WTC11 (cell line): ENCODE data around the gene ACSF2. TPM values are rescaled to one million over a fixed set of nuclear protein-coding genes. Genes with fewer than 3 reads are reported as not detected.

Experiments used
- ATAC-seq: fragments of 200-7000 bp; cut with Tn5 transposase; 2 replicates; pipeline ENCODE4 v1.10.0; 2021; ENCODE audit warnings: mild to moderate bottlenecking, moderate library complexity
- CTCF ChIA-PET: fragments of 300-600 bp; sonication (Branson Sonifier 250); formaldehyde crosslinking; loops from one replicate; lab custom pipeline; 2021; ENCODE audit warnings: antibody characterized with exemption; lab: Charles Lee
- POLR2A ChIA-PET: fragments of 350-600 bp; sonication (Branson Sonifier 250); formaldehyde crosslinking; loops from one replicate; lab custom pipeline; 2021; ENCODE audit warnings: antibody characterized with exemption; lab: Charles Lee
- DNase-seq: peaks from one replicate; pipeline ENCODE4 v3.0.0; 2021; ENCODE audit warnings: low spot score
- H3K27ac Mint-ChIP-seq: 2 replicates; pipeline ENCODE4 v1.8.0; 2021; ENCODE audit warnings: mixed read lengths
- H3K27me3 Mint-ChIP-seq: 2 replicates; pipeline ENCODE4 v1.8.0; 2021; ENCODE audit warnings: low read depth, mild to moderate bottlenecking, moderate library complexity, mixed read lengths
- H3K36me3 Mint-ChIP-seq: 2 replicates; pipeline ENCODE4 v1.8.0; 2021; ENCODE audit warnings: mixed read lengths
- H3K4me1 Mint-ChIP-seq: 2 replicates; pipeline ENCODE4 v1.8.0; 2022; ENCODE audit warnings: mixed read lengths
- H3K4me3 Mint-ChIP-seq: 2 replicates; pipeline ENCODE4 v1.8.0; 2021; ENCODE audit warnings: mild to moderate bottlenecking, moderate library complexity, mixed read lengths
- H3K9me3 Mint-ChIP-seq: 2 replicates; pipeline ENCODE4 v1.8.0; 2021; ENCODE audit warnings: mixed read lengths
- ATF1 ChIP-seq: sonication (generic); formaldehyde crosslinking; IDR thresholded peaks from 2 replicates; pipeline ENCODE4 v1.8.1; 2023; ENCODE audit warnings: mild to moderate bottlenecking, moderate library complexity, missing genetic modification reagents
- ATF2 ChIP-seq: sonication (generic); formaldehyde crosslinking; IDR thresholded peaks from 2 replicates; pipeline ENCODE4 v1.8.1; 2022; ENCODE audit warnings: low read depth, missing genetic modification reagents, borderline replicate concordance
- CREB1 ChIP-seq: sonication (generic); formaldehyde crosslinking; IDR thresholded peaks from 2 replicates; pipeline ENCODE4 v1.8.0; 2023; ENCODE audit warnings: mild to moderate bottlenecking, missing genetic modification reagents
- ESRRA ChIP-seq: sonication (generic); formaldehyde crosslinking; IDR thresholded peaks from 2 replicates; pipeline ENCODE4 v1.8.1; 2022; ENCODE audit warnings: mild to moderate bottlenecking, missing genetic modification reagents, borderline replicate concordance
- IRF1 ChIP-seq: sonication (generic); formaldehyde crosslinking; IDR thresholded peaks from 2 replicates; pipeline ENCODE4 v1.8.0; 2023; ENCODE audit warnings: missing genetic modification reagents
- IRF2 ChIP-seq: sonication (generic); formaldehyde crosslinking; IDR thresholded peaks from 2 replicates; pipeline ENCODE4 v1.8.0; 2022; ENCODE audit warnings: low read depth, missing genetic modification reagents, borderline replicate concordance
- KAT7 ChIP-seq: sonication (generic); formaldehyde crosslinking; IDR thresholded peaks from 2 replicates; pipeline ENCODE4 v1.8.1; 2023; ENCODE audit warnings: missing genetic modification reagents, mild to moderate bottlenecking, borderline replicate concordance
- NFYB ChIP-seq: sonication (generic); formaldehyde crosslinking; conservative IDR thresholded peaks from 2 replicates; pipeline ENCODE4 v1.8.0; 2022; ENCODE audit warnings: low read depth, missing genetic modification reagents
- NR2C2 ChIP-seq: sonication (generic); formaldehyde crosslinking; IDR thresholded peaks from 2 replicates; pipeline ENCODE4 v1.8.0; 2022; ENCODE audit warnings: mild to moderate bottlenecking, missing genetic modification reagents
- PRRX2 ChIP-seq: fragments of 250-450 bp; sonication (Bioruptor Pico); IDR thresholded peaks from 2 replicates; pipeline ENCODE4 v1.8.0; 2021; ENCODE audit warnings: mild to moderate bottlenecking
- SOX15 ChIP-seq: fragments of 250-450 bp; sonication (Bioruptor Pico); IDR thresholded peaks from 2 replicates; pipeline ENCODE4 v1.9.0; 2021; ENCODE audit warnings: mild to moderate bottlenecking
- ZNF416 ChIP-seq: fragments of 250-450 bp; sonication (Bioruptor Pico); IDR thresholded peaks from 2 replicates; pipeline ENCODE4 v1.9.0; 2021; ENCODE audit warnings: mild to moderate bottlenecking, inconsistent platforms
- ZNF671 ChIP-seq: fragments of 250-450 bp; sonication (Bioruptor Pico); IDR thresholded peaks from 2 replicates; pipeline ENCODE4 v1.8.0; 2021; ENCODE audit warnings: mild to moderate bottlenecking
- total RNA-seq: library from RNA; stranded (reverse); gene quantifications from 3 replicates; pipeline ENCODE4 v1.2.3, GENCODE V29; 2021
- TF ChIP-seq, protein P1 (sequence below): sonication (generic); formaldehyde crosslinking; IDR thresholded peaks from 2 replicates; pipeline ENCODE4 v1.8.1; 2022; ENCODE audit warnings: mild to moderate bottlenecking, moderate library complexity, missing genetic modification reagents
- TF ChIP-seq, protein P2 (sequence below): fragments of 250-450 bp; sonication (Bioruptor Pico); IDR thresholded peaks from 2 replicates; pipeline ENCODE4 v1.9.0; 2021; ENCODE audit warnings: mild to moderate bottlenecking, borderline replicate concordance
- TF ChIP-seq, protein P3 (sequence below): fragments of 250-450 bp; sonication (Bioruptor Pico); IDR thresholded peaks from 2 replicates; pipeline ENCODE4 v1.8.0; 2021; ENCODE audit warnings: mild to moderate bottlenecking
- TF ChIP-seq, protein P4 (sequence below): fragments of 250-450 bp; sonication (Bioruptor Pico); IDR thresholded peaks from 2 replicates; pipeline ENCODE4 v1.9.0; 2021; ENCODE audit warnings: moderate library complexity, mild to moderate bottlenecking, inconsistent platforms, borderline replicate concordance

Gene ACSF2
- total RNA-seq, 1 experiment from 2014 or later: 19.9 TPM

GRCh38 chr17:50465171-50465570 is 39.2 kb downstream of the ACSF2 start:
- TF ChIP-seq NR2C2 (CRISPR knock-in tag): no peak
- TF ChIP-seq NFYB (CRISPR knock-in tag): no peak
- no peak for TF ChIP-seq CREB1
- TF ChIP-seq IRF1: no peak
- no peak for TF ChIP-seq ESRRA (CRISPR knock-in tag)
- no peak for TF ChIP-seq IRF2 (CRISPR knock-in tag)
- TF ChIP-seq, protein P1, sequence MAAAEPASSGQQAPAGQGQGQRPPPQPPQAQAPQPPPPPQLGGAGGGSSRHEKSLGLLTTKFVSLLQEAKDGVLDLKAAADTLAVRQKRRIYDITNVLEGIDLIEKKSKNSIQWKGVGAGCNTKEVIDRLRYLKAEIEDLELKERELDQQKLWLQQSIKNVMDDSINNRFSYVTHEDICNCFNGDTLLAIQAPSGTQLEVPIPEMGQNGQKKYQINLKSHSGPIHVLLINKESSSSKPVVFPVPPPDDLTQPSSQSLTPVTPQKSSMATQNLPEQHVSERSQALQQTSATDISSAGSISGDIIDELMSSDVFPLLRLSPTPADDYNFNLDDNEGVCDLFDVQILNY (CRISPR knock-in tag): no peak
- TF ChIP-seq ZNF416 (CRISPR knock-in tag): no peak
- TF ChIP-seq ATF2 (CRISPR knock-in tag): no peak
- no peak for TF ChIP-seq ATF1 (CRISPR knock-in tag)
- TF ChIP-seq ZNF671 (CRISPR knock-in tag): no peak
- TF ChIP-seq, protein P2, sequence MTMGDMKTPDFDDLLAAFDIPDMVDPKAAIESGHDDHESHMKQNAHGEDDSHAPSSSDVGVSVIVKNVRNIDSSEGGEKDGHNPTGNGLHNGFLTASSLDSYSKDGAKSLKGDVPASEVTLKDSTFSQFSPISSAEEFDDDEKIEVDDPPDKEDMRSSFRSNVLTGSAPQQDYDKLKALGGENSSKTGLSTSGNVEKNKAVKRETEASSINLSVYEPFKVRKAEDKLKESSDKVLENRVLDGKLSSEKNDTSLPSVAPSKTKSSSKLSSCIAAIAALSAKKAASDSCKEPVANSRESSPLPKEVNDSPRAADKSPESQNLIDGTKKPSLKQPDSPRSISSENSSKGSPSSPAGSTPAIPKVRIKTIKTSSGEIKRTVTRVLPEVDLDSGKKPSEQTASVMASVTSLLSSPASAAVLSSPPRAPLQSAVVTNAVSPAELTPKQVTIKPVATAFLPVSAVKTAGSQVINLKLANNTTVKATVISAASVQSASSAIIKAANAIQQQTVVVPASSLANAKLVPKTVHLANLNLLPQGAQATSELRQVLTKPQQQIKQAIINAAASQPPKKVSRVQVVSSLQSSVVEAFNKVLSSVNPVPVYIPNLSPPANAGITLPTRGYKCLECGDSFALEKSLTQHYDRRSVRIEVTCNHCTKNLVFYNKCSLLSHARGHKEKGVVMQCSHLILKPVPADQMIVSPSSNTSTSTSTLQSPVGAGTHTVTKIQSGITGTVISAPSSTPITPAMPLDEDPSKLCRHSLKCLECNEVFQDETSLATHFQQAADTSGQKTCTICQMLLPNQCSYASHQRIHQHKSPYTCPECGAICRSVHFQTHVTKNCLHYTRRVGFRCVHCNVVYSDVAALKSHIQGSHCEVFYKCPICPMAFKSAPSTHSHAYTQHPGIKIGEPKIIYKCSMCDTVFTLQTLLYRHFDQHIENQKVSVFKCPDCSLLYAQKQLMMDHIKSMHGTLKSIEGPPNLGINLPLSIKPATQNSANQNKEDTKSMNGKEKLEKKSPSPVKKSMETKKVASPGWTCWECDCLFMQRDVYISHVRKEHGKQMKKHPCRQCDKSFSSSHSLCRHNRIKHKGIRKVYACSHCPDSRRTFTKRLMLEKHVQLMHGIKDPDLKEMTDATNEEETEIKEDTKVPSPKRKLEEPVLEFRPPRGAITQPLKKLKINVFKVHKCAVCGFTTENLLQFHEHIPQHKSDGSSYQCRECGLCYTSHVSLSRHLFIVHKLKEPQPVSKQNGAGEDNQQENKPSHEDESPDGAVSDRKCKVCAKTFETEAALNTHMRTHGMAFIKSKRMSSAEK: no peak
- TF ChIP-seq, protein P3, sequence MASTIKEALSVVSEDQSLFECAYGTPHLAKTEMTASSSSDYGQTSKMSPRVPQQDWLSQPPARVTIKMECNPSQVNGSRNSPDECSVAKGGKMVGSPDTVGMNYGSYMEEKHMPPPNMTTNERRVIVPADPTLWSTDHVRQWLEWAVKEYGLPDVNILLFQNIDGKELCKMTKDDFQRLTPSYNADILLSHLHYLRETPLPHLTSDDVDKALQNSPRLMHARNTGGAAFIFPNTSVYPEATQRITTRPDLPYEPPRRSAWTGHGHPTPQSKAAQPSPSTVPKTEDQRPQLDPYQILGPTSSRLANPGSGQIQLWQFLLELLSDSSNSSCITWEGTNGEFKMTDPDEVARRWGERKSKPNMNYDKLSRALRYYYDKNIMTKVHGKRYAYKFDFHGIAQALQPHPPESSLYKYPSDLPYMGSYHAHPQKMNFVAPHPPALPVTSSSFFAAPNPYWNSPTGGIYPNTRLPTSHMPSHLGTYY (CRISPR knock-in tag): no peak
- TF ChIP-seq SOX15 (CRISPR knock-in tag): no peak
- TF ChIP-seq, protein P4, sequence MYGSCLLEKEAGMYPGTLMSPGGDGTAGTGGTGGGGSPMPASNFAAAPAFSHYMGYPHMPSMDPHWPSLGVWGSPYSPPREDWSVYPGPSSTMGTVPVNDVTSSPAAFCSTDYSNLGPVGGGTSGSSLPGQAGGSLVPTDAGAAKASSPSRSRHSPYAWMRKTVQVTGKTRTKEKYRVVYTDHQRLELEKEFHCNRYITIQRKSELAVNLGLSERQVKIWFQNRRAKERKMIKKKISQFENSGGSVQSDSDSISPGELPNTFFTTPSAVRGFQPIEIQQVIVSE: no peak
- CTCF ChIA-PET: no interaction called here
- H3K9me3 Mint-ChIP-seq: no peaks in the 10 kb centered on the region
- POLR2A ChIA-PET: no interaction called here
- ATAC-seq (no peak), DNase-seq (no peak)
- no peaks in the 10 kb centered on the region for H3K36me3 Mint-ChIP-seq
- no peak overlapping the region for H3K27ac Mint-ChIP-seq
- H3K27me3 Mint-ChIP-seq: peaks cover 27% of the 10 kb centered on the region
- peaks cover 15% of the 10 kb centered on the region for H3K4me1 Mint-ChIP-seq
- no peak overlapping the region for H3K4me3 Mint-ChIP-seq

DNA sequence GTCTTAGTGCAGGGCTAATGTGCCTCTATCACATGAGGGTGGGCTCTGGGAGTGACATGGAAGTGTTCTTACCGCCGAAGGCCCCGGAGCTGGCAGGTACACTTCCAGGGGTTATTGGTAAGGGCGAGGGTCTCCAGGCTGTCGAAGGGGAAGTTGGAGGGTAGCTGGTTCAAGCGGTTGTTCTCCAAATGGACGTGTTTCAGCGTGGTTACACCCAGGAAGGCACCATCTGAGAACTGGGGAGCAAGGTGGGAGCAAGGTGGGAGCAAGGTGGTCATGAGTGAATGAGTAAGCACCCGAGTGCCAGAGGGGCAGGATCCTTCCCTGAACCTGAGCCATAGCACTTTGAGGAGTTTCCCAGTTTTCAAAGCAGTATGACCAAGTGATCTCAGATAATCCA is 39.6 kb downstream of the ACSF2 start:
- peaks cover 19% of the 10 kb centered on the region for H3K4me1 Mint-ChIP-seq
- no peak for ATAC-seq
- no peak for DNase-seq
- no peak overlapping the region for H3K27ac Mint-ChIP-seq
- POLR2A ChIA-PET: no interaction called here
- H3K9me3 Mint-ChIP-seq: no peaks in the 10 kb centered on the region
- peaks cover 27% of the 10 kb centered on the region for H3K27me3 Mint-ChIP-seq
- TF ChIP-seq ATF2 (CRISPR knock-in tag) (no peak), PRRX2 (CRISPR knock-in tag) (no peak), KAT7 (CRISPR knock-in tag) (no peak)
- H3K36me3 Mint-ChIP-seq: no peaks in the 10 kb centered on the region
- CTCF ChIA-PET: no interaction called here
- H3K4me3 Mint-ChIP-seq: no peak overlapping the region
